Measurements from ENCODE around the gene MAPK10. TPM values are rescaled to one million over a fixed set of nuclear protein-coding genes. Genes with fewer than 3 reads are reported as not detected.

The MAPK10 gene
- total and polyA plus RNA-seq, 9 of the 15 experiments (the other 6 are each of a cell fraction or from before 2014, with no cell fraction given), result 0.10 to 0.53 (median 0.18) TPM; not detected in 4

DNA sequence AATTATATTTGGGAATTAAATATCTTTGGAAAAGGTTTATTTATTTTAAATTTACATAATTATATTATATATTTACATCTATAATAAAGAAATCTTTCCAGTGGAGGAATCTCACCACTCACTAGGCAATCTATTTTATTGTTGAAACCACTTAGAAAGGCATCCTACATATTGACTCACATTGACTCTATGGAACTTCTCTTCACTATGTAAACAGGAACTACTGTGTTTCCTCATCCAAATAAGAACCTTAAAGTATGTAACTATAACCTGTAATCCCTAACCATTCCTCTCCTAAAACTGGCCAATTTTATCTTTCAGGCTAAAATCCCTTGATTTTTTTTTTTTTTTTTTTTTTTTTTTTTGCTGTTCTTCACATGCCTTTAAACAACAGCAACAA is 268.7 kb downstream of the MAPK10 start (continued):
- TF ChIP-seq, protein P1, sequence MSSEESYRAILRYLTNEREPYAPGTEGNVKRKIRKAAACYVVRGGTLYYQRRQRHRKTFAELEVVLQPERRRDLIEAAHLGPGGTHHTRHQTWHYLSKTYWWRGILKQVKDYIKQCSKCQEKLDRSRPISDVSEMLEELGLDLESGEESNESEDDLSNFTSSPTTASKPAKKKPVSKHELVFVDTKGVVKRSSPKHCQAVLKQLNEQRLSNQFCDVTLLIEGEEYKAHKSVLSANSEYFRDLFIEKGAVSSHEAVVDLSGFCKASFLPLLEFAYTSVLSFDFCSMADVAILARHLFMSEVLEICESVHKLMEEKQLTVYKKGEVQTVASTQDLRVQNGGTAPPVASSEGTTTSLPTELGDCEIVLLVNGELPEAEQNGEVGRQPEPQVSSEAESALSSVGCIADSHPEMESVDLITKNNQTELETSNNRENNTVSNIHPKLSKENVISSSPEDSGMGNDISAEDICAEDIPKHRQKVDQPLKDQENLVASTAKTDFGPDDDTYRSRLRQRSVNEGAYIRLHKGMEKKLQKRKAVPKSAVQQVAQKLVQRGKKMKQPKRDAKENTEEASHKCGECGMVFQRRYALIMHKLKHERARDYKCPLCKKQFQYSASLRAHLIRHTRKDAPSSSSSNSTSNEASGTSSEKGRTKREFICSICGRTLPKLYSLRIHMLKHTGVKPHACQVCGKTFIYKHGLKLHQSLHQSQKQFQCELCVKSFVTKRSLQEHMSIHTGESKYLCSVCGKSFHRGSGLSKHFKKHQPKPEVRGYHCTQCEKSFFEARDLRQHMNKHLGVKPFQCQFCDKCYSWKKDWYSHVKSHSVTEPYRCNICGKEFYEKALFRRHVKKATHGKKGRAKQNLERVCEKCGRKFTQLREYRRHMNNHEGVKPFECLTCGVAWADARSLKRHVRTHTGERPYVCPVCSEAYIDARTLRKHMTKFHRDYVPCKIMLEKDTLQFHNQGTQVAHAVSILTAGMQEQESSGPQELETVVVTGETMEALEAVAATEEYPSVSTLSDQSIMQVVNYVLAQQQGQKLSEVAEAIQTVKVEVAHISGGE (CRISPR knock-in tag; IDR thresholded peaks at IDR 0.05), result no peak
- no peak for TF ChIP-seq ZKSCAN3 (CRISPR knock-in tag; IDR thresholded peaks at IDR 0.05)
- no peak for TF ChIP-seq KLF10 (CRISPR knock-in tag; IDR thresholded peaks at IDR 0.05)
- TF ChIP-seq SNIP1 (IDR thresholded peaks at IDR 0.05; ENCODE audit: low read depth), result no peak
- no peak for TF ChIP-seq KAT2B (IDR thresholded peaks at IDR 0.05; ENCODE audit: low read depth, low read length)
- TF ChIP-seq SNRNP70 (optimal IDR thresholded peaks at IDR 0.05; ENCODE audit: low read depth, low read length), result no peak
- no peak for TF ChIP-seq CBFA2T2 (conservative IDR thresholded peaks at IDR 0.05)
- TF ChIP-seq OTX1 (CRISPR knock-in tag; IDR thresholded peaks at IDR 0.05), result no peak
- no peak for TF ChIP-seq GATAD2A (IDR thresholded peaks at IDR 0.05)
